Measurements from ENCODE around the gene HDAC9. TPM values are rescaled to one million over a fixed set of nuclear protein-coding genes. Genes with fewer than 3 reads are reported as not detected.

Gene HDAC9
- total RNA-seq, 1 experiment from 2014 or later, result 4.3 TPM

GRCh38 chr7:18494406-18494805 lies 1.1 kb upstream of the HDAC9 start:
- Histone ChIP-seq H3K9me2 (ENCODE audit: insufficient read depth) (no peaks in the 10 kb centered on the region), H3K27me3 (ENCODE audit: insufficient read depth, low read length) (no peaks in the 10 kb centered on the region), H3K27ac (ENCODE audit: low read depth, low read length) (no peak overlapping the region), H3K4me3 (replicated peaks in 1 of 2; ENCODE audit: low read depth in 1 of 2, low read length in 2 of 2) (no peak overlapping the region), H3K36me3 (ENCODE audit: control insufficient read depth in 1 of 2, insufficient read depth in 2 of 2, low read length in 2 of 2) (no peaks in the 10 kb centered on the region), H3K4me1 (ENCODE audit: control insufficient read depth in 1 of 2, insufficient read depth in 2 of 2, low read length in 2 of 2) (no peaks in the 10 kb centered on the region), H4K20me1 (ENCODE audit: insufficient read depth) (no peaks in the 10 kb centered on the region), H3K9ac (ENCODE audit: low read length) (no peak overlapping the region), H3K9me3 (ENCODE audit: control insufficient read depth in 1 of 2, insufficient read depth in 1 of 2, low read depth in 1 of 2, low read length in 2 of 2) (no peaks in the 10 kb centered on the region), H3K4me2 (ENCODE audit: low read length) (no peak overlapping the region), H3K79me2 (ENCODE audit: insufficient read depth, low read length) (no peaks in the 10 kb centered on the region), H2AFZ (ENCODE audit: low read depth, low read length, poor library complexity, severe bottlenecking) (no peak overlapping the region)
- BruUV-seq (replicated peaks), result no TSS peak
- ATAC-seq (no peak), DNase-seq (ENCODE audit: low read depth, low spot score) (no peak)
- intact Hi-C loops (cut with micrococcal nuclease), result no loop called here
- no peak for TF ChIP-seq ZBTB33 (IDR thresholded peaks at IDR 0.05; ENCODE audit: extremely low read depth, insufficient replicate concordance, low read length)
- no peak for TF ChIP-seq SP1 (IDR thresholded peaks at IDR 0.05; ENCODE audit: low read depth)
- ChIA-PET POLR2A (no interaction called here), CTCF (no interaction called here), RAD21 (ENCODE audit: low non-redundant PET in 1 of 2, low total read pairs in 2 of 2, uncharacterized antibody in 2 of 2, unreplicated experiment in 2 of 2) (no interaction called here)

GRCh38 chr7:18494821-18495408 lies 634 bp upstream of the HDAC9 start:
- intact Hi-C loops (cut with micrococcal nuclease), result no loop called here
- POLR2A ChIA-PET, result no interaction called here
- Histone ChIP-seq H3K9me2 (ENCODE audit: insufficient read depth) (no peaks in the 10 kb centered on the region), H3K4me1 (ENCODE audit: control insufficient read depth in 1 of 2, insufficient read depth in 2 of 2, low read length in 2 of 2) (no peaks in the 10 kb centered on the region), H3K9me3 (ENCODE audit: control insufficient read depth in 1 of 2, insufficient read depth in 1 of 2, low read depth in 1 of 2, low read length in 2 of 2) (no peaks in the 10 kb centered on the region), H3K4me2 (ENCODE audit: low read length) (no peak overlapping the region), H2AFZ (ENCODE audit: low read depth, low read length, poor library complexity, severe bottlenecking) (no peak overlapping the region), H3K79me2 (ENCODE audit: insufficient read depth, low read length) (no peaks in the 10 kb centered on the region), H3K9ac (ENCODE audit: low read length) (no peak overlapping the region), H3K4me3 (replicated peaks in 1 of 2; ENCODE audit: low read depth in 1 of 2, low read length in 2 of 2) (no peak overlapping the region), H3K27me3 (ENCODE audit: insufficient read depth, low read length) (no peaks in the 10 kb centered on the region), H4K20me1 (ENCODE audit: insufficient read depth) (no peaks in the 10 kb centered on the region), H3K27ac (ENCODE audit: low read depth, low read length) (no peak overlapping the region), H3K36me3 (ENCODE audit: control insufficient read depth in 1 of 2, insufficient read depth in 2 of 2, low read length in 2 of 2) (no peaks in the 10 kb centered on the region)
- no peak for TF ChIP-seq ZNF274 (IDR thresholded peaks at IDR 0.05; ENCODE audit: low read depth, low read length)
- no peak for TF ChIP-seq TCF7L2 (IDR thresholded peaks at IDR 0.05; ENCODE audit: borderline replicate concordance, extremely low read depth, insufficient read depth, insufficient read length)
- no peak for TF ChIP-seq ZFX (IDR thresholded peaks at IDR 0.05)
- TF ChIP-seq FOSL1 (IDR thresholded peaks at IDR 0.05; ENCODE audit: low read depth), result no peak
- no peak for TF ChIP-seq ATF3 (IDR thresholded peaks at IDR 0.05)
- TF ChIP-seq SRF (IDR thresholded peaks at IDR 0.05; ENCODE audit: low read depth), result no peak
- no peak for TF ChIP-seq RAD21 (IDR thresholded peaks at IDR 0.05; ENCODE audit: low read depth)
- TF ChIP-seq CBX3 (IDR thresholded peaks at IDR 0.05; ENCODE audit: low read depth), result no peak
- no peak for TF ChIP-seq EGR1 (IDR thresholded peaks at IDR 0.05; ENCODE audit: low read depth)
- no peak for TF ChIP-seq ELF1 (IDR thresholded peaks at IDR 0.05; ENCODE audit: borderline replicate concordance, low read depth)
- no peak for TF ChIP-seq JUND (IDR thresholded peaks at IDR 0.05)
- no peak for TF ChIP-seq EZH2phosphoT487 (IDR thresholded peaks at IDR 0.05; ENCODE audit: borderline replicate concordance)
- no peak for ATAC-seq
- no peak for DNase-seq (ENCODE audit: low read depth, low spot score)
- RAD21 ChIA-PET (ENCODE audit: low non-redundant PET in 1 of 2, low total read pairs in 2 of 2, uncharacterized antibody in 2 of 2, unreplicated experiment in 2 of 2), result no interaction called here
- CTCF ChIA-PET, result no interaction called here
- BruUV-seq (replicated peaks), result no TSS peak
